T-cell (primary cell): Measurements from ENCODE around the gene MRC2. TPM values are rescaled to one million over a fixed set of nuclear protein-coding genes. Genes with fewer than 3 reads are reported as not detected.
"Not testable (repeated sequence)": the region's sequence is repeated elsewhere in the genome, so short reads cannot be mapped to it uniquely, and the experiment has no call there.

Experiments used
- ATAC-seq, 4 experiments: fragments of 200-7000 bp in 3 of 4; fragments of 150-1000 bp in 1 of 4; cut with Tn5 transposase; replicated peaks in 1 of 4; 1 replicate in 3 of 4; 2 replicates in 1 of 4; pipeline ENCODE4 v1.10.0; 2021; ENCODE audit warnings: moderate library complexity in 3 of 4, mild to moderate bottlenecking in 2 of 4, moderate number of reproducible peaks in 1 of 4
- CTCF ChIA-PET, 2 donors: fragments of 300-600 bp; sonication (Branson Sonifier 250); formaldehyde crosslinking; loops; one replicate each; lab custom pipeline; 2022; ENCODE audit warnings: antibody characterized with exemption in 2 of 2; lab: Charles Lee
- POLR2A ChIA-PET, 2 donors: fragments of 300-600 bp; sonication (Branson Sonifier 250); formaldehyde crosslinking; loops; one replicate each; lab custom pipeline; 2022; ENCODE audit warnings: antibody characterized with exemption in 2 of 2; lab: Charles Lee
- DNase-seq, 35 experiments: peaks; one replicate each; pipeline versions ENCODE4 v3.0.0 to v3.0.0-alpha.2; 2013 to 2023
- H3K27ac ChIP-seq: one replicate; pipeline ENCODE4 v1.5.1; 2013; ENCODE audit warnings: low read length
- H3K27me3 ChIP-seq, 2 experiments: replicated peaks in 1 of 2; 1 replicate in 1 of 2; 2 replicates in 1 of 2; pipeline versions ENCODE4 v1.6.1 to v1.7.0; 2013; ENCODE audit warnings: low read length in 1 of 2, mixed read lengths in 1 of 2; ENCODE audit not compliant: control insufficient read depth in 2 of 2, insufficient read depth in 2 of 2; ENCODE audit errors: extremely low read depth in 1 of 2
- H3K36me3 ChIP-seq, 2 donors: 1 replicate in 1 of 2; 2 replicates in 1 of 2; pipeline versions ENCODE4 v1.6.1 to v1.7.0; 2013; ENCODE audit warnings: low read length in 1 of 2; ENCODE audit not compliant: control insufficient read depth in 2 of 2, insufficient read depth in 1 of 2; ENCODE audit errors: extremely low read depth in 1 of 2
- H3K4me1 ChIP-seq, 2 experiments: 1 replicate in 1 of 2; 2 replicates in 1 of 2; pipeline versions ENCODE4 v1.6.1 to v1.7.0; 2013; ENCODE audit warnings: low read length in 2 of 2, mixed read lengths in 1 of 2; ENCODE audit not compliant: insufficient read depth in 2 of 2, control insufficient read depth in 1 of 2; ENCODE audit errors: extremely low read depth in 1 of 2
- H3K4me3 ChIP-seq, 2 donors: 1 replicate in 1 of 2; 2 replicates in 1 of 2; pipeline versions ENCODE4 v1.5.1 to v1.7.0; 2013; ENCODE audit warnings: mild to moderate bottlenecking in 2 of 2, low read length in 1 of 2, moderate library complexity in 1 of 2; ENCODE audit not compliant: control insufficient read depth in 1 of 2; ENCODE audit errors: extremely low read depth in 1 of 2
- H3K9me3 ChIP-seq: 2 replicates; pipeline ENCODE4 v1.7.0; 2013
- H3K27ac Mint-ChIP-seq, 2 donors: one replicate each; pipeline ENCODE4 v1.8.0; 2020 to 2021; ENCODE audit warnings: mild to moderate bottlenecking in 2 of 2, mixed read lengths in 2 of 2
- H3K27me3 Mint-ChIP-seq, 2 donors: one replicate each; pipeline ENCODE4 v1.8.0; 2021 to 2022; ENCODE audit warnings: mixed read lengths in 2 of 2
- H3K36me3 Mint-ChIP-seq: one replicate; pipeline ENCODE4 v1.8.0; 2021; ENCODE audit warnings: mixed read lengths
- H3K4me1 Mint-ChIP-seq, 3 donors: one replicate each; pipeline ENCODE4 v1.8.0; 2020 to 2022; ENCODE audit warnings: mixed read lengths in 3 of 3, mild to moderate bottlenecking in 1 of 3
- H3K4me3 Mint-ChIP-seq, 3 donors: one replicate each; pipeline ENCODE4 v1.8.0; 2020 to 2022; ENCODE audit warnings: mild to moderate bottlenecking in 3 of 3, mixed read lengths in 3 of 3, moderate library complexity in 3 of 3
- H3K9me3 Mint-ChIP-seq, 3 donors: one replicate each; pipeline ENCODE4 v1.8.0; 2020 to 2022; ENCODE audit warnings: mixed read lengths in 3 of 3
- WGBS: methylation state at CpG from one replicate; pipeline ENCODE4 v1.1.5; 2013; ENCODE audit warnings: missing lambda C conversion rate; ENCODE audit not compliant: insufficient coverage; 5-methylcytosine and 5-hydroxymethylcytosine counted together
- total RNA-seq, 35 experiments: library from RNA in 6 of 35; stranded (reverse) in 6 of 35; fragments of 120-200 nt in 1 of 35; gene quantifications; one replicate each; pipeline versions ENCODE4 v1.2.1 to v1.2.4 and lab custom pipeline; 2013 to 2026

Gene MRC2
- total RNA-seq, 5 donors from 2014 or later (not counting 1 experiment from before 2014, with no cell fraction given) = 4.0 to 7.6 (median 5.2) TPM

GRCh38 chr17:62591333-62591732, 36.1 kb upstream of the MRC2 start:
- Histone ChIP-seq H3K4me3 (no peak overlapping the region), H3K36me3 (peaks cover 20 to 56% of the 10 kb centered on the region in 2 donors), H3K4me1 (no peaks in the 10 kb centered on the region), H3K27ac (no peak overlapping the region), H3K27me3 (no peaks in the 10 kb centered on the region), H3K9me3 (no peaks in the 10 kb centered on the region)
- Mint-ChIP-seq H3K4me1 (no peaks in the 10 kb centered on the region), H3K27me3 (no peaks in the 10 kb centered on the region), H3K27ac (no peak overlapping the region), H3K4me3 (no peak overlapping the region), H3K9me3 (no peaks in the 10 kb centered on the region), H3K36me3 (peaks cover 49% of the 10 kb centered on the region)
- POLR2A ChIA-PET = no interaction called here
- no peak for DNase-seq
- CTCF ChIA-PET = no interaction called here
- 100% methylated on average over 2 of the region's 6 CpGs for WGBS
- no peak for ATAC-seq

GRCh38 chr17:62591822-62592221, 35.6 kb upstream of the MRC2 start:
- peaks cover 22 to 56% of the 10 kb centered on the region in 2 donors for H3K36me3 ChIP-seq
- H3K4me3 ChIP-seq, H3K27me3 ChIP-seq, CTCF ChIA-PET, H3K9me3 ChIP-seq, H3K27ac Mint-ChIP-seq, H3K9me3 Mint-ChIP-seq, H3K4me3 Mint-ChIP-seq, H3K4me1 ChIP-seq, H3K4me1 Mint-ChIP-seq, DNase-seq, H3K27ac ChIP-seq, ATAC-seq, H3K27me3 Mint-ChIP-seq, POLR2A ChIA-PET: not testable (repeated sequence)
- 0% methylated on average over 1 of the region's 11 CpGs for WGBS
- H3K36me3 Mint-ChIP-seq = peaks cover 54% of the 10 kb centered on the region

- Histone ChIP-seq H3K36me3 (peaks cover 19 to 54% of the 10 kb centered on the region in 2 donors), H3K4me3 (no peak overlapping the region), H3K27ac (no peak overlapping the region), H3K9me3 (no peaks in the 10 kb centered on the region), H3K27me3 (no peaks in the 10 kb centered on the region), H3K4me1 (no peaks in the 10 kb centered on the region)
- ChIA-PET POLR2A (no interaction called here), CTCF (interaction anchor here in 1 of 2 donors (0.6 kb wide), 2 partner anchors 22 to 40 kb away, joined by 3 to 4 read pairs; no protein-coding TSS in a partner anchor)
- H3K27me3 Mint-ChIP-seq = no peaks in the 10 kb centered on the region
- H3K36me3 Mint-ChIP-seq = peaks cover 55% of the 10 kb centered on the region
- 92% methylated on average over 6 of the region's 9 CpGs for WGBS
- H3K4me1 Mint-ChIP-seq = no peaks in the 10 kb centered on the region
- no peak overlapping the region for H3K4me3 Mint-ChIP-seq
- ATAC-seq (no peak), DNase-seq (no peak)
- no peak overlapping the region for H3K27ac Mint-ChIP-seq
- peaks cover 0 to 3% (median 0%) of the 10 kb centered on the region in 3 donors for H3K9me3 Mint-ChIP-seq
Measured at GRCh38 chr17:62592341-62593099, 35.0 kb upstream of the MRC2 start.

GRCh38 chr17:62595484-62595883, 32.0 kb upstream of the MRC2 start:
- no peaks in the 10 kb centered on the region for H3K4me1 ChIP-seq
- Mint-ChIP-seq H3K4me3 (no peak overlapping the region), H3K9me3 (peaks cover 0 to 3% (median 0%) of the 10 kb centered on the region in 3 donors), H3K27me3 (no peaks in the 10 kb centered on the region), H3K36me3 (peaks cover 64% of the 10 kb centered on the region), H3K4me1 (peaks cover 0 to 10% (median 0%) of the 10 kb centered on the region in 3 donors), H3K27ac (no peak overlapping the region)
- ATAC-seq (no peak), DNase-seq (no peak)
- no peak overlapping the region for H3K4me3 ChIP-seq
- POLR2A ChIA-PET = interaction anchor here in 1 of 2 donors (0.6 kb wide), 3 partner anchors 11 to 35 kb away, joined by 3 to 5 read pairs (median 3); no protein-coding TSS in a partner anchor
- no CpG with 5 or more reads among the region's 5 CpGs for WGBS
- CTCF ChIA-PET = interaction anchor here (0.6 kb wide), 2 partner anchors 11 to 824 kb away, joined by 3 to 7 read pairs; no protein-coding TSS in a partner anchor
- no peak overlapping the region for H3K27ac ChIP-seq
- no peaks in the 10 kb centered on the region for H3K27me3 ChIP-seq
- H3K36me3 ChIP-seq = peaks cover 14 to 61% of the 10 kb centered on the region in 2 donors
- H3K9me3 ChIP-seq = no peaks in the 10 kb centered on the region

GRCh38 chr17:62596662-62597061, 30.8 kb upstream of the MRC2 start:
- no peaks in the 10 kb centered on the region for H3K4me1 ChIP-seq
- ChIA-PET CTCF (interaction anchor here in 1 of 2 donors (0.5 kb wide), 1 partner anchor 84 kb away, joined by 4 read pairs; no protein-coding TSS in a partner anchor), POLR2A (no interaction called here)
- H3K36me3 ChIP-seq = peaks cover 14 to 72% of the 10 kb centered on the region in 2 donors
- H3K27me3 ChIP-seq = no peaks in the 10 kb centered on the region
- Mint-ChIP-seq H3K4me1 (peaks cover 0 to 10% (median 0%) of the 10 kb centered on the region in 3 donors), H3K9me3 (peaks cover 0 to 3% (median 0%) of the 10 kb centered on the region in 3 donors), H3K27ac (no peak overlapping the region), H3K36me3 (peaks cover 71% of the 10 kb centered on the region), H3K27me3 (no peaks in the 10 kb centered on the region), H3K4me3 (no peak overlapping the region)
- no peak overlapping the region for H3K4me3 ChIP-seq
- ATAC-seq (no peak), DNase-seq (no peak)
- no CpG with 5 or more reads among the region's 2 CpGs for WGBS
- H3K27ac ChIP-seq = no peak overlapping the region
- no peaks in the 10 kb centered on the region for H3K9me3 ChIP-seq

- H3K27ac Mint-ChIP-seq = no peak overlapping the region
- Histone ChIP-seq H3K4me1 (no peaks in the 10 kb centered on the region), H3K36me3 (peaks cover 14 to 76% of the 10 kb centered on the region in 2 donors), H3K27ac (no peak overlapping the region), H3K4me3 (no peak overlapping the region), H3K27me3 (no peaks in the 10 kb centered on the region), H3K9me3 (no peaks in the 10 kb centered on the region)
- ChIA-PET CTCF (no interaction called here), POLR2A (no interaction called here)
- peaks cover 0 to 10% (median 0%) of the 10 kb centered on the region in 3 donors for H3K4me1 Mint-ChIP-seq
- H3K27me3 Mint-ChIP-seq = no peaks in the 10 kb centered on the region
- H3K36me3 Mint-ChIP-seq = peaks cover 73% of the 10 kb centered on the region
- no peak for DNase-seq
- no CpG with 5 or more reads among the region's 2 CpGs for WGBS
- peaks cover 0 to 3% (median 0%) of the 10 kb centered on the region in 3 donors for H3K9me3 Mint-ChIP-seq
- H3K4me3 Mint-ChIP-seq = no peak overlapping the region
- no peak for ATAC-seq
Measured at GRCh38 chr17:62597150-62597549, 30.3 kb upstream of the MRC2 start.
